NT2/D1 (cell line): Measurements from ENCODE around the gene WDR90.

Experiments used
- DNase-seq: peaks from one replicate; pipeline ENCODE4 v3.0.0-alpha.2; 2011; ENCODE audit warnings: low read depth, low spot score
- H3K27me3 ChIP-seq: 2 replicates; pipeline ENCODE4 v1.6.0; 2011; ENCODE audit warnings: mild to moderate bottlenecking; ENCODE audit not compliant: insufficient read length, insufficient read depth
- H3K36me3 ChIP-seq: 2 replicates; pipeline ENCODE4 v1.6.1; 2011; ENCODE audit warnings: mild to moderate bottlenecking, low read length, mixed read lengths; ENCODE audit not compliant: insufficient read depth, insufficient read length
- H3K4me1 ChIP-seq: 2 replicates; pipeline ENCODE4 v1.5.1; 2011; ENCODE audit not compliant: insufficient read depth, insufficient read length
- H3K4me3 ChIP-seq: 2 replicates; pipeline ENCODE4 v1.5.1; 2011; ENCODE audit warnings: low read depth; ENCODE audit not compliant: insufficient read length
- H3K9ac ChIP-seq: 2 replicates; pipeline ENCODE4 v1.6.0; 2011; ENCODE audit warnings: low read depth; ENCODE audit not compliant: insufficient read length
- H3K9me3 ChIP-seq: 2 replicates; pipeline ENCODE4 v1.5.1; 2011; ENCODE audit warnings: mild to moderate bottlenecking, low read length; ENCODE audit not compliant: insufficient read depth
- SUZ12 ChIP-seq: IDR thresholded peaks from 2 replicates; pipeline ENCODE4 v1.6.1; 2011; ENCODE audit not compliant: insufficient read length, insufficient read depth; ENCODE audit errors: extremely low read depth
- YY1 ChIP-seq: IDR thresholded peaks from 2 replicates; pipeline ENCODE4 v1.6.1; 2011; ENCODE audit not compliant: insufficient read length, insufficient read depth
- ZNF274 ChIP-seq: IDR thresholded peaks from 2 replicates; pipeline ENCODE4 v1.6.1; 2011; ENCODE audit warnings: mild to moderate bottlenecking, low read depth, low read length

Gene WDR90

GRCh38 chr16:610513-611381 lies 38.4 kb upstream of the WDR90 start:
- TF ChIP-seq SUZ12 (no peak), ZNF274 (no peak), YY1 (no peak)
- DNase-seq, result no peak
- Histone ChIP-seq H3K4me1 (peaks cover 6% of the 10 kb centered on the region), H3K9me3 (peaks cover 6% of the 10 kb centered on the region; the same call in 1 of the 2 replicates), H3K4me3 (no peak overlapping the region), H3K27me3 (peaks cover under 1% of the 10 kb centered on the region), H3K9ac (no peak overlapping the region), H3K36me3 (peaks cover 8% of the 10 kb centered on the region)

- peaks cover 6% of the 10 kb centered on the region; the same call in 1 of the 2 replicates for H3K9me3 ChIP-seq
- no peak for DNase-seq
- H3K9ac ChIP-seq, result no peak overlapping the region
- no peak for TF ChIP-seq YY1
- no peak for TF ChIP-seq SUZ12
- no peak for TF ChIP-seq ZNF274
- H3K36me3 ChIP-seq, result peaks cover 8% of the 10 kb centered on the region
- H3K4me1 ChIP-seq, result peaks cover 3% of the 10 kb centered on the region
- no peaks in the 10 kb centered on the region for H3K27me3 ChIP-seq
- no peak overlapping the region for H3K4me3 ChIP-seq
Measured at GRCh38 chr16:615122-615521, 34.0 kb upstream of the WDR90 start.

GRCh38 chr16:616733-617586 lies 32.2 kb upstream of the WDR90 start:
- Histone ChIP-seq H3K27me3 (no peaks in the 10 kb centered on the region), H3K36me3 (peaks cover 8% of the 10 kb centered on the region), H3K4me3 (no peak overlapping the region), H3K9me3 (peaks cover 6% of the 10 kb centered on the region; the same call in 1 of the 2 replicates), H3K9ac (no peak overlapping the region), H3K4me1 (peaks cover 6% of the 10 kb centered on the region)
- DNase-seq, result no peak
- no peak for TF ChIP-seq YY1
- no peak for TF ChIP-seq ZNF274
- no peak for TF ChIP-seq SUZ12

- H3K4me1 ChIP-seq, result peaks cover 12% of the 10 kb centered on the region
- H3K27me3 ChIP-seq, result no peaks in the 10 kb centered on the region
- peaks cover 6% of the 10 kb centered on the region; the same call in 1 of the 2 replicates for H3K9me3 ChIP-seq
- no peak for TF ChIP-seq SUZ12
- H3K9ac ChIP-seq, result no peak overlapping the region
- H3K36me3 ChIP-seq, result peaks cover 8% of the 10 kb centered on the region
- no peak overlapping the region for H3K4me3 ChIP-seq
- DNase-seq, result no peak
Measured at GRCh38 chr16:617855-618254, 31.3 kb upstream of the WDR90 start.

GRCh38 chr16:619476-620100 lies 29.6 kb upstream of the WDR90 start:
- H3K4me1 ChIP-seq, result peaks cover 22% of the 10 kb centered on the region
- H3K9ac ChIP-seq, result no peak overlapping the region
- no peaks in the 10 kb centered on the region for H3K9me3 ChIP-seq
- TF ChIP-seq SUZ12 (no peak), ZNF274 (no peak), YY1 (no peak)
- H3K27me3 ChIP-seq, result no peaks in the 10 kb centered on the region
- peaks cover 3% of the 10 kb centered on the region for H3K36me3 ChIP-seq
- no peak overlapping the region for H3K4me3 ChIP-seq
- no peak for DNase-seq

GRCh38 chr16:620700-621525 lies 28.3 kb upstream of the WDR90 start:
- no peak overlapping the region for H3K4me3 ChIP-seq
- no peak for DNase-seq
- no peak overlapping the region for H3K9ac ChIP-seq
- H3K4me1 ChIP-seq, result peaks cover 32% of the 10 kb centered on the region
- no peaks in the 10 kb centered on the region for H3K9me3 ChIP-seq
- TF ChIP-seq ZNF274, result no peak
- TF ChIP-seq YY1, result no peak
- TF ChIP-seq SUZ12, result no peak
- peaks cover 8% of the 10 kb centered on the region for H3K36me3 ChIP-seq
- H3K27me3 ChIP-seq, result no peaks in the 10 kb centered on the region
